CD4-positive, CD25-positive, alpha-beta regulatory T cell (primary cell): ENCODE measurements around the gene MRPL21. TPM values are rescaled to one million over a fixed set of nuclear protein-coding genes. Genes with fewer than 3 reads are reported as not detected.
A peak's percentile ranks its signal among the peaks of the same experiment; 100 is the strongest.

Experiments used
- ATAC-seq, 2 donors: fragments of 150-1000 bp; cut with Tn5 transposase; one replicate each; pipeline ENCODE4 v1.10.0; 2021; ENCODE audit warnings: low read depth in 2 of 2, moderate number of reproducible peaks in 2 of 2, moderate library complexity in 1 of 2
- DNase-seq, 3 donors: peaks; one replicate each; pipeline versions ENCODE4 v3.0.0 to v3.0.0-alpha.2; 2012 to 2022; ENCODE audit warnings: mixed read lengths in 1 of 3
- H3K27ac ChIP-seq: one replicate; pipeline ENCODE4 v1.7.0; 2013; ENCODE audit warnings: mild to moderate bottlenecking, low read length; ENCODE audit not compliant: insufficient read depth, poor library complexity, severe bottlenecking
- H3K27me3 ChIP-seq: one replicate; pipeline ENCODE4 v1.7.0; 2013; ENCODE audit warnings: low read length; ENCODE audit not compliant: control insufficient read depth, insufficient read depth
- H3K36me3 ChIP-seq: one replicate; pipeline ENCODE4 v1.7.0; 2013; ENCODE audit warnings: mild to moderate bottlenecking, low read length, moderate library complexity; ENCODE audit not compliant: control insufficient read depth, insufficient read depth
- H3K4me1 ChIP-seq: 2 replicates; pipeline ENCODE4 v1.7.0; 2013; ENCODE audit warnings: mild to moderate bottlenecking, low read length; ENCODE audit not compliant: insufficient read depth, control insufficient read depth, poor library complexity, severe bottlenecking
- H3K4me3 ChIP-seq: one replicate; pipeline ENCODE4 v1.7.0; 2013; ENCODE audit warnings: low read depth, mild to moderate bottlenecking, low read length, moderate library complexity
- H3K9me3 ChIP-seq, 2 experiments: 1 replicate in 1 of 2; 2 replicates in 1 of 2; pipeline ENCODE4 v1.7.0; 2013; ENCODE audit warnings: low read length in 2 of 2, mild to moderate bottlenecking in 1 of 2, moderate library complexity in 1 of 2; ENCODE audit not compliant: control insufficient read depth in 2 of 2
- H3K27ac Mint-ChIP-seq, 3 donors: one replicate each; pipeline ENCODE4 v1.8.0; 2020 to 2022; ENCODE audit warnings: mild to moderate bottlenecking in 3 of 3, mixed read lengths in 3 of 3, moderate library complexity in 2 of 3
- H3K27me3 Mint-ChIP-seq: one replicate; pipeline ENCODE4 v1.8.0; 2022; ENCODE audit warnings: mild to moderate bottlenecking, mixed read lengths
- H3K36me3 Mint-ChIP-seq: one replicate; pipeline ENCODE4 v1.8.0; 2020; ENCODE audit warnings: mixed read lengths
- H3K4me1 Mint-ChIP-seq, 4 donors: one replicate each; pipeline ENCODE4 v1.8.0; 2020 to 2022; ENCODE audit warnings: mixed read lengths in 4 of 4, mild to moderate bottlenecking in 1 of 4
- H3K4me3 Mint-ChIP-seq, 4 donors: one replicate each; pipeline ENCODE4 v1.8.0; 2020 to 2022; ENCODE audit warnings: mild to moderate bottlenecking in 4 of 4, mixed read lengths in 4 of 4, moderate library complexity in 3 of 4
- H3K9me3 Mint-ChIP-seq, 7 donors: one replicate each; pipeline ENCODE4 v1.8.0; 2020 to 2022; ENCODE audit warnings: mixed read lengths in 7 of 7, mild to moderate bottlenecking in 3 of 7, moderate library complexity in 2 of 7
- polyA plus RNA-seq, 4 donors: library from polyadenylated mRNA; unstranded; fragments of 300-500 nt; fragmentation: Illumina TruSeq; gene quantifications; one replicate each; pipeline ENCODE4 v1.2.3, GENCODE V29; 2021
- total RNA-seq: library from RNA; stranded (reverse); gene quantifications from one replicate; pipeline ENCODE4 v1.2.3, GENCODE V29; 2022

Gene MRPL21
- total and polyA plus RNA-seq, 5 donors from 2014 or later, result 40.7 to 137 (median 131) TPM

GRCh38 chr11:68868221-68868835 is 35.3 kb downstream of the MRPL21 start:
- Histone ChIP-seq H3K27ac (no peak overlapping the region), H3K36me3 (no peaks in the 10 kb centered on the region), H3K27me3 (peaks cover 11% of the 10 kb centered on the region), H3K4me1 (peaks cover 12% of the 10 kb centered on the region), H3K9me3 (peaks cover 3 to 9% of the 10 kb centered on the region in 2 experiments), H3K4me3 (no peak overlapping the region)
- Mint-ChIP-seq H3K27me3 (peaks cover 21% of the 10 kb centered on the region), H3K36me3 (peaks cover 12% of the 10 kb centered on the region), H3K9me3 (peaks cover 0 to 8% (median 3%) of the 10 kb centered on the region in 7 donors), H3K4me1 (peaks cover 0 to 16% (median 9%) of the 10 kb centered on the region in 4 donors), H3K4me3 (no peak overlapping the region), H3K27ac (peak overlapping the region in 1 of 3 donors; percentile 21)
- DNase-seq (no peak), ATAC-seq (no peak)

DNA sequence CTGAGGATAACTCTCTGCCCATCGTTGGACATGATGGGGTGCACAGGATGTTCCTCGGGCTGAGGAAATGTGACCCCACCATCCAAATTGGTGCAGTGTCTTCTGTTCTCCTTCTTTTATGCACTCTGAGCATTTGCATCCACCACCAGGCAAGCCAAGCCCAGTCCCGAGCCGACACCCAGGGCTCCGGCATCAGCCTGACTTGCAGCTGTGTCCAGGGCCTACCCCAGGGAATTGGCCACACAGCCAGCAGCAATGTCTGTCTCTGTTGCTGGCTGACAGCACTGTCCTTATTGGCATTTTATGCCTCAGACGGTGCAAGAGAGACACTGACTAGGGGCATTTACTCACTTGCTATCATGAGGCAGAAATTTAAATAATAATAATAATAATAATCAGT is 36.6 kb downstream of the MRPL21 start:
- ATAC-seq (no peak), DNase-seq (no peak)
- Histone ChIP-seq H3K4me3 (no peak overlapping the region), H3K4me1 (peaks cover 12% of the 10 kb centered on the region), H3K27ac (no peak overlapping the region), H3K27me3 (peaks cover 5% of the 10 kb centered on the region), H3K9me3 (peaks cover 3 to 9% of the 10 kb centered on the region in 2 experiments), H3K36me3 (no peaks in the 10 kb centered on the region)
- H3K36me3 Mint-ChIP-seq, result peaks cover 17% of the 10 kb centered on the region
- H3K9me3 Mint-ChIP-seq, result peaks cover 0 to 9% (median 4%) of the 10 kb centered on the region in 7 donors
- peaks cover 0 to 16% (median 9%) of the 10 kb centered on the region in 4 donors for H3K4me1 Mint-ChIP-seq
- H3K27ac Mint-ChIP-seq, result no peak overlapping the region
- H3K4me3 Mint-ChIP-seq, result no peak overlapping the region
- peaks cover 17% of the 10 kb centered on the region for H3K27me3 Mint-ChIP-seq

DNA sequence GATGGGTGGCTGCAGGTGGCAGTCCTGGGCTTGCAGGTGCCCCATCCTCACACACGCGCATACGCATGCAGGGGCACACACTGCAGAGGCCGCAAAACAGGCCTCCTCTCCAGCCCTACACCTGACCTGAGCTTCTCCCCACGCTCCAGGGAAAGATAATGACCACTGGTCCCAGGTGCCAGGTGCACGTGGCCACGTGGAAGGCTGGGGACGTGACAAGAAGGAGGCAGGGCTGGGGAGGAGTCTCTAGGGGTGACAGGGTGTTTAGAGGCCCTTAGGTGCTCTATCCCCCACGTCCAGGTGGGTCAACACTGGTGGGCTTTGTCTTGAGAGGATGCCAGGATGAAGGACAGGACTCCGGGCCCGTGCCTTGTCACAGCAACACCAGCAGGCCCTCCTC is 38.4 kb downstream of the MRPL21 start:
- H3K27me3 ChIP-seq, result peaks cover 5% of the 10 kb centered on the region
- DNase-seq (no peak), ATAC-seq (no peak)
- Mint-ChIP-seq H3K27ac (no peak overlapping the region), H3K36me3 (peaks cover 17% of the 10 kb centered on the region), H3K4me1 (peaks cover 0 to 13% (median 8%) of the 10 kb centered on the region in 4 donors), H3K9me3 (peaks cover 0 to 9% (median 4%) of the 10 kb centered on the region in 7 donors), H3K4me3 (no peak overlapping the region), H3K27me3 (peaks cover 13% of the 10 kb centered on the region)
- no peaks in the 10 kb centered on the region for H3K36me3 ChIP-seq
- peaks cover 3 to 9% of the 10 kb centered on the region in 2 experiments for H3K9me3 ChIP-seq
- H3K27ac ChIP-seq, result no peak overlapping the region
- H3K4me1 ChIP-seq, result peaks cover 12% of the 10 kb centered on the region
- no peak overlapping the region for H3K4me3 ChIP-seq

GRCh38 chr11:68863553-68864265 is 39.9 kb downstream of the MRPL21 start:
- Histone ChIP-seq H3K4me3 (no peak overlapping the region), H3K36me3 (no peaks in the 10 kb centered on the region), H3K4me1 (no peaks in the 10 kb centered on the region), H3K9me3 (peaks cover 3 to 9% of the 10 kb centered on the region in 2 experiments), H3K27me3 (peaks cover 1% of the 10 kb centered on the region), H3K27ac (no peak overlapping the region)
- DNase-seq (no peak), ATAC-seq (no peak)
- peaks cover 0 to 9% (median 4%) of the 10 kb centered on the region in 7 donors for H3K9me3 Mint-ChIP-seq
- H3K36me3 Mint-ChIP-seq, result peaks cover 16% of the 10 kb centered on the region
- H3K4me3 Mint-ChIP-seq, result no peak overlapping the region
- H3K27ac Mint-ChIP-seq, result peak overlapping the region in 1 of 3 donors; percentile 56
- H3K4me1 Mint-ChIP-seq, result peaks cover 0 to 2% (median under 1%) of the 10 kb centered on the region in 4 donors
- H3K27me3 Mint-ChIP-seq, result peaks cover 10% of the 10 kb centered on the region

GRCh38 chr11:68862421-68862820 is 41.2 kb downstream of the MRPL21 start:
- Mint-ChIP-seq H3K4me3 (no peak overlapping the region), H3K36me3 (peaks cover 10% of the 10 kb centered on the region), H3K27me3 (peaks cover 13% of the 10 kb centered on the region), H3K4me1 (no peaks in the 10 kb centered on the region), H3K27ac (peak overlapping the region in 1 of 3 donors; percentile 89), H3K9me3 (peaks cover 0 to 9% (median 4%) of the 10 kb centered on the region in 7 donors)
- Histone ChIP-seq H3K4me1 (no peaks in the 10 kb centered on the region), H3K36me3 (no peaks in the 10 kb centered on the region), H3K9me3 (peaks cover 3 to 9% of the 10 kb centered on the region in 2 experiments), H3K27ac (no peak overlapping the region), H3K4me3 (no peak overlapping the region), H3K27me3 (no peaks in the 10 kb centered on the region)
- no peak for ATAC-seq
- DNase-seq, result no peak

DNA sequence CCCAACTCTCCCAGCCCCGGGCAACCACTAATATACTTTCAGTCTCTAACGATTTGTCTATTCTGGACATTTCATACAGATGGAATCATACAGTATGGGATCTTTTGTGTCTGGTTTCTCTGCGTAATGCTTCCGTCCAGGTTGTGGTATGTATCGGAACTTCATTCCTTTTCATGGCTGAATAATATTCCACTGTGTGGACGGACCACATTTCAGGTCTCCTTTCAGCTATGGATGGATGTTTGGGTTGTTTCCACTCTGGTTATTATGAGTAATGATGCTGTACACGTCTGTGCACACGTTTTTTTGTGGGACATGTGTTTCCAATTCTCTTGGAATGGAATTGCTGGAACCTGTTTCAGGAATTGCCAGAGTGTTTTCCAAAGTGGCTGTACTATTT is 44.5 kb downstream of the MRPL21 start:
- no peak overlapping the region for H3K27ac Mint-ChIP-seq
- ATAC-seq (no peak), DNase-seq (no peak)
- no peak overlapping the region for H3K4me3 ChIP-seq
- peaks cover 16% of the 10 kb centered on the region for H3K4me1 ChIP-seq
- no peaks in the 10 kb centered on the region for H3K36me3 ChIP-seq
- peaks cover 3 to 8% of the 10 kb centered on the region in 2 experiments for H3K9me3 ChIP-seq
- H3K27me3 Mint-ChIP-seq, result peaks cover 33% of the 10 kb centered on the region
- H3K27ac ChIP-seq, result no peak overlapping the region
- peaks cover 7% of the 10 kb centered on the region for H3K36me3 Mint-ChIP-seq
- peaks cover 0 to 9% (median 4%) of the 10 kb centered on the region in 7 donors for H3K9me3 Mint-ChIP-seq
- H3K27me3 ChIP-seq, result peaks cover 3% of the 10 kb centered on the region
- H3K4me3 Mint-ChIP-seq, result no peak overlapping the region
- H3K4me1 Mint-ChIP-seq, result peaks cover 0 to 3% (median 1%) of the 10 kb centered on the region in 4 donors

- H3K4me1 Mint-ChIP-seq, result peaks cover 0 to 9% (median 4%) of the 10 kb centered on the region in 4 donors
- no peak overlapping the region for H3K27ac ChIP-seq
- peaks cover 7% of the 10 kb centered on the region for H3K27me3 ChIP-seq
Measured at GRCh38 chr11:68857037-68857586, 46.5 kb downstream of the MRPL21 start.

More at GRCh38 chr11:68857037-68857586, 46.5 kb downstream of the MRPL21 start:
- Mint-ChIP-seq H3K27ac (no peak overlapping the region), H3K27me3 (peaks cover 46% of the 10 kb centered on the region), H3K9me3 (peaks cover 0 to 2% (median 0%) of the 10 kb centered on the region in 7 donors), H3K4me3 (no peak overlapping the region), H3K36me3 (no peaks in the 10 kb centered on the region)
- DNase-seq (no peak), ATAC-seq (no peak)
- Histone ChIP-seq H3K4me3 (no peak overlapping the region), H3K36me3 (no peaks in the 10 kb centered on the region), H3K9me3 (no peaks in the 10 kb centered on the region), H3K4me1 (peaks cover 16% of the 10 kb centered on the region)
